Coronary artery (tissue), 2 donors: ENCODE data around the gene ATG16L2.
A peak's percentile ranks its signal among the peaks of the same experiment; 100 is the strongest.

Experiments
- DNase-seq: peaks from one replicate; pipeline ENCODE4 v3.0.0-alpha.2; 2017; ENCODE audit warnings: low spot score
- H3K27ac ChIP-seq, 2 donors: fragments of 200-600 bp; sonication (generic); one replicate each; pipeline ENCODE4 v1.5.1; 2016 to 2019
- H3K4me3 ChIP-seq: fragments of 200-600 bp; sonication (generic); 2 replicates; pipeline ENCODE4 v1.5.1; 2016; ENCODE audit warnings: mild to moderate bottlenecking, moderate library complexity
- TF ChIP-seq, protein P1 (sequence below): fragments of 200-600 bp; sonication (generic); IDR thresholded peaks from one replicate; pipeline ENCODE4 v1.5.1; 2019; ENCODE audit warnings: antibody characterized with exemption

The ATG16L2 gene

DNA sequence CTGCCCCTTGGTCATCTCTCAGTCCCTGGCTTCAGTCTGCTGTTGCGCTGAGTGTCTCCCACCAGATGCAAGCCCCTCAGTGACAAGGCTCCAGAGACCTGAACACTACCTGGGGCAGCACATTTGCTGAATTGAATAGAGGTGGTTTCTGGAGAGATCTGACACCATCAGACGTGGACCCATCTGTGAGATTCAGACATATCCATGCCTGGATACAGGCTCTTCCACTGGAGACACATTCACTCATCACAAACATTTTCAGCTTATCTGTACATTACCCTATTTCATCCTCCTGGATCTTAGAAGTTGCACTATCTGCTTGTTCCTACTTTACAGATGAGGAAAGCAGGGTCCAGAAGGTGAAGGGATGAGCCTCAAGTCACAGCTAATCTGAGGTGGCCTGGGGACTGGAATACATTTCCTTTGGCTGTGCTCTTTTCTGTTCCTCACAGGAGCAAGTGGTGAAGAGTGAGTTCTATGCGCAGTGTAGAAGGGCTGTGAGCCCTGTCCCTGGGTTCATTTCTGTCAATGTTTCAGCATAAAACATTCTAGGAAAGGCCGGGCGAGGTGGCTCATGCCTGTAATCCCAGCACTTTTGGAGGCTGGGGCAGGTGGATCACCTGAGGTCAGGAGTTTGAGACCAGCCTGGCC is 19.0 kb downstream of the ATG16L2 start:
- H3K4me3 ChIP-seq, result peak overlapping the region; percentile 29

DNA sequence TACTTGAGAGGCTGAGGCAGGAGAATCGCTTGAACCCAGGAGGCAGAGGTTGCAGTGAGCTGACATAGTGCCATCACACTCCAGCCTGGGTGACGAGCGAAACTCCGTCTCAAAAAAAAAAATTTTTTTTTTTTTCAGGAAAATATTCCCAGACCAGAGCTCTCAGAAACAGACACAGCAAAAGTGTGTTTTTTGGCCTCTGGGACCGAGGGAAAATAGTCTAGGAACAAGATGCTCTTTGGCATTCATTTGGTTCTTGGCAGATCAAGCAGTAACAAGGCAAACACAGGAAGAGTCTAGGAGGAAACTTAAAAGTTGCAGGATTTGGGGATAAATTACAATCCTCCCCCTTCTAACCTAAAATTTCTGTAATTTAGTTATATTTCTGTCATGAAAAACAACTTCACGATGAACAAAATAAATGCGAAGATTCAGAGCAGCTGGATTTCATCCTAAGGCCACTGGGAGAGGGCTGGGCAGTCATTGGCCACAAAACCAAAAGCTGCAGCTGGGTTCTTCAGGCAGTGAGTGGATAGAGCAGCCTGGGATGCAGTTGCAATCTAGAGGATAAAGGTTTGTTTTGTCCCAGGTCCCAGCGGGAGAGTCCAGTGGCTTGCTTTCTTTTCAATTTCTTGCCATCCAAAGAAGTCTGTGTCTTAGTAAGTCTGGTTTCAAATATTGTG is 19.7 kb downstream of the ATG16L2 start:
- peak; percentile 75 for DNase-seq
- Histone ChIP-seq H3K27ac (peak overlapping the region; percentile 88 to 96), H3K4me3 (peak overlapping the region; percentile 29)
- TF ChIP-seq, protein P1, sequence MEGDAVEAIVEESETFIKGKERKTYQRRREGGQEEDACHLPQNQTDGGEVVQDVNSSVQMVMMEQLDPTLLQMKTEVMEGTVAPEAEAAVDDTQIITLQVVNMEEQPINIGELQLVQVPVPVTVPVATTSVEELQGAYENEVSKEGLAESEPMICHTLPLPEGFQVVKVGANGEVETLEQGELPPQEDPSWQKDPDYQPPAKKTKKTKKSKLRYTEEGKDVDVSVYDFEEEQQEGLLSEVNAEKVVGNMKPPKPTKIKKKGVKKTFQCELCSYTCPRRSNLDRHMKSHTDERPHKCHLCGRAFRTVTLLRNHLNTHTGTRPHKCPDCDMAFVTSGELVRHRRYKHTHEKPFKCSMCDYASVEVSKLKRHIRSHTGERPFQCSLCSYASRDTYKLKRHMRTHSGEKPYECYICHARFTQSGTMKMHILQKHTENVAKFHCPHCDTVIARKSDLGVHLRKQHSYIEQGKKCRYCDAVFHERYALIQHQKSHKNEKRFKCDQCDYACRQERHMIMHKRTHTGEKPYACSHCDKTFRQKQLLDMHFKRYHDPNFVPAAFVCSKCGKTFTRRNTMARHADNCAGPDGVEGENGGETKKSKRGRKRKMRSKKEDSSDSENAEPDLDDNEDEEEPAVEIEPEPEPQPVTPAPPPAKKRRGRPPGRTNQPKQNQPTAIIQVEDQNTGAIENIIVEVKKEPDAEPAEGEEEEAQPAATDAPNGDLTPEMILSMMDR, result no peak

More for the DNA sequence above, 19.0 kb downstream of the ATG16L2 start:
- TF ChIP-seq, protein P1, result no peak
- DNase-seq, result peak; percentile 68
- H3K27ac ChIP-seq, result peak overlapping the region; percentile 88 to 96

DNA sequence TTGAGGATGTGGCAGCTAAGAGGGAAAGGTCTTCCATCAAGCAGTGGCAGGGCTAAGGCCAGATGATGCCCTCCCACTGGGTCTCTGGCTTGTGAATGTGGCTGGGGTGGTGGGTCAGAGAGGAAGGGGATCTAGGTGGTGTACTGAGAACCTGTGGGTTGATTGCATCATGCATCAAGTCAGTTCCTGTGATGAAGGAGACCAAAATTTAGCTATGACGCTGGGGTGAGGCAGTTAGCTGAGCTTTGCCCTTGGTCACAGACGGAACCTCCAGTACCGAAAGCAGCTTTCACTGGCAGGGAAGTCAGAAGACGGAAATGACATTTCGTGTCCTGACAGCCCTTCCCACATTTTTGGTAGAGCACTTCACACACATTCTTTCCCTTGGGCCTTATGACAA is 20.7 kb downstream of the ATG16L2 start:
- TF ChIP-seq, protein P1, result no peak
- H3K27ac ChIP-seq, result peak overlapping the region; percentile 88 to 96
- DNase-seq, result peak; percentile 85
- H3K4me3 ChIP-seq, result peak overlapping the region; percentile 19

DNA sequence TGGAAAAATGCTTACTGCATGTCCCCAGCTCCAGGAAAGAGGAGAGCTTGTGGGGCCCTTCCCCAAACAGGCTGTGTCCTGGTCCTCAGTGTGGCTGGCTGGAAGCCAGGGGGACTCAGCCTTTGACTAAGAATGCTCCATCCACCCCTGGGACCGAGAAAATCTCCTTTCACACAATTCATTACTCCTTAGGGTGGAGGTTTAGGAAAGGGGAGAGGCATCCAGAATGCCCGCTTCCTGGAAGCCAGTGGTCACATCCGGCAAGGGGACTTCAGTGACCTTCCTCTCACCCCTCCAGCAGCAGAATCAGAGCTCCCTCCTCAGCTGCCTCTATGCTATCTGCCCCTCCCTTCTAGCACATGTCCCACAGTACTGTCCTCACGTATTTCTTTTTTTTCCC is 21.9 kb downstream of the ATG16L2 start:
- H3K4me3 ChIP-seq, result no peak overlapping the region
- DNase-seq, result no peak
- TF ChIP-seq, protein P1, result no peak
- peak overlapping the region; percentile 88 to 96 for H3K27ac ChIP-seq

DNA sequence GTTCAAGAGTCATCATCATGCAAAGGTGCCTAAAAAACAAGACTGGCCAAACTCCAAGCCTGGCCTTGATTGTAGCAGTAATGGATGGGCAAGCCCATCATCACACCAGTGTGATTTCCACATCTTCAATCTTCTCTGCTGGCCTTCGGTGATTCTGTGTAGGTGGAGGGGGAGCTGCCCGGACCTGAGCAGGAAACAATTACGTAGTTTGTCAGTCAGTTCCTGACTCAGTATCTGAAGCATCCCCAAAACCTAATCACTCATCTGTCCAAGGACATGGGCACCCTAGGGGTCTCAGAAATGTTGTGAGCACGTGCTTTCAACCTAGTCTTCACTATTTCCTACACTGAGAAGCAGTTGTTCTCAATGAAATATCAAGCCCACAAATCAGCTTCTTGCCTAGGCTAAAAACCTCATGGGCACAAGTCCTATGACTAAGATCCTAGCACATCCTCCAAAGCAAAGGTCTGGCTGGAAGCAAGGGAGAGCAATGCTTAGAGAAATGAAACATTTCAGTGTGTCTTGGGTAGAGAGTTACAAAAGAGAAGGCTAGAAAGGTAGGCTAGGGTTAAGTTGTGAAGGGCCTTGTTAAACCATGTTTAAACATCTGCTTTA is 24.6 kb downstream of the ATG16L2 start:
- Histone ChIP-seq H3K27ac (peak overlapping the region in 1 of 2 donors; percentile 63), H3K4me3 (no peak overlapping the region)
- TF ChIP-seq, protein P1, result no peak
- DNase-seq, result no peak

DNA sequence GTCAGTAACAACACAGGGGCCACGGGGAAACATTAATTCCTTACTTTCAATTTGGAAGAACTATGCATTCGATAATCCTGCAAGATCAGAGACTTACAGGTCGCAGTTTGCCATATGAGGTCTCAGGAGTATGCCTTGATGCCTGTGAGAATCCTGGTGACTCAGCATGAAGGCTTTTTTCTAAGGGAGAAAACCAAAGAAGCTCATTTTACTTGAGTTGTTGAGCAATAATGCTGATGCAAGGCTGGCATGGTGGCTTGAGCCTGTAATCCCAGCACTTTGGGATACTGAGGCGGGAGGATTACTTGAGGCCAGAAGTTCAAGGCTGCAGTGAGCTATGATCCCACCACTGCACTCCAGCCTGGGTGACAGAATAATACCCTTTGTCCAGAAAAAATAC is 26.6 kb downstream of the ATG16L2 start:
- Histone ChIP-seq H3K27ac (no peak overlapping the region), H3K4me3 (no peak overlapping the region)
- TF ChIP-seq, protein P1, result no peak
- no peak for DNase-seq
